ENCODE data around the gene NEUROG2.
"Not testable (repeated sequence)": the region's sequence is repeated elsewhere in the genome, so short reads cannot be mapped to it uniquely, and the experiment has no call there.

NEUROG2 gene

GRCh38 chr4:112490808-112491207, 25.2 kb downstream of the NEUROG2 start:
- not testable (repeated sequence) for H3K36me3 Mint-ChIP-seq; DNase-seq (ENCODE audit: low spot score in 2 of 2); H3K27me3 Mint-ChIP-seq; ATAC-seq (ENCODE audit: low read depth); H3K27ac Mint-ChIP-seq; H3K4me3 Mint-ChIP-seq; H3K4me1 Mint-ChIP-seq
- H3K9me3 Mint-ChIP-seq = peaks cover 10% of the 10 kb centered on the region

GRCh38 chr4:112485930-112486329, 30.1 kb downstream of the NEUROG2 start:
- no peaks in the 10 kb centered on the region for H3K4me1 Mint-ChIP-seq
- DNase-seq (ENCODE audit: low spot score in 2 of 2) (no peak), ATAC-seq (ENCODE audit: low read depth) (no peak)
- H3K36me3 Mint-ChIP-seq = peaks cover 4% of the 10 kb centered on the region
- peaks cover 6% of the 10 kb centered on the region for H3K27me3 Mint-ChIP-seq
- no peak overlapping the region for H3K27ac Mint-ChIP-seq
- no peak overlapping the region for H3K4me3 Mint-ChIP-seq
- peaks cover 12% of the 10 kb centered on the region for H3K9me3 Mint-ChIP-seq

- H3K27me3 Mint-ChIP-seq = peaks cover 3% of the 10 kb centered on the region
Measured at GRCh38 chr4:112473985-112474384, 42.0 kb downstream of the NEUROG2 start.

GRCh38 chr4:112472318-112472717, 43.7 kb downstream of the NEUROG2 start:
- Mint-ChIP-seq H3K27me3 (peaks cover 1% of the 10 kb centered on the region), H3K4me3 (no peak overlapping the region), H3K4me1 (no peaks in the 10 kb centered on the region), H3K9me3 (peaks cover 2% of the 10 kb centered on the region), H3K27ac (no peak overlapping the region), H3K36me3 (no peaks in the 10 kb centered on the region)
- DNase-seq (ENCODE audit: low spot score in 2 of 2) (no peak), ATAC-seq (ENCODE audit: low read depth) (no peak)

More at GRCh38 chr4:112473985-112474384, 42.0 kb downstream of the NEUROG2 start:
- Mint-ChIP-seq H3K9me3 (peaks cover 2% of the 10 kb centered on the region), H3K36me3 (no peaks in the 10 kb centered on the region), H3K27ac (no peak overlapping the region), H3K4me3 (no peak overlapping the region), H3K4me1 (no peaks in the 10 kb centered on the region)
- DNase-seq (ENCODE audit: low spot score in 2 of 2) = no peak
- ATAC-seq (ENCODE audit: low read depth) = no peak
